Calu3 (cell line): ENCODE data around the gene NTRK1. TPM values are rescaled to one million over a fixed set of nuclear protein-coding genes. Genes with fewer than 3 reads are reported as not detected.
A peak's percentile ranks its signal among the peaks of the same experiment; 100 is the strongest.

Experiments used
- BruUV-seq: library from RNA; stranded (reverse); fragments of 400-500 nt; replicated peaks from 2 replicates; lab custom pipeline; 2021; lab: Mats Ljungman, UMichigan
- CTCF ChIA-PET: fragments of 300-600 bp; sonication (Branson Sonifier 250); formaldehyde crosslinking; loops from one replicate; lab custom pipeline; 2022; ENCODE audit warnings: antibody characterized with exemption; lab: Charles Lee
- DNase-seq: peaks from one replicate; pipeline ENCODE4 v3.0.0; 2022
- H3K27ac Mint-ChIP-seq: one replicate; pipeline ENCODE4 v1.8.0; 2022; ENCODE audit warnings: mixed read lengths; ENCODE audit not compliant: unreplicated experiment
- H3K27me3 Mint-ChIP-seq: one replicate; pipeline ENCODE4 v1.8.0; 2022; ENCODE audit warnings: mixed read lengths; ENCODE audit not compliant: unreplicated experiment
- H3K36me3 Mint-ChIP-seq: one replicate; pipeline ENCODE4 v1.8.0; 2022; ENCODE audit warnings: mild to moderate bottlenecking, moderate library complexity, mixed read lengths; ENCODE audit not compliant: insufficient read depth, unreplicated experiment
- H3K4me1 Mint-ChIP-seq: one replicate; pipeline ENCODE4 v1.8.0; 2022; ENCODE audit warnings: mild to moderate bottlenecking, low read depth, mixed read lengths; ENCODE audit not compliant: unreplicated experiment
- H3K4me3 Mint-ChIP-seq: one replicate; pipeline ENCODE4 v1.8.0; 2022; ENCODE audit warnings: mild to moderate bottlenecking, low read depth, moderate library complexity, mixed read lengths; ENCODE audit not compliant: unreplicated experiment
- H3K9me3 Mint-ChIP-seq: one replicate; pipeline ENCODE4 v1.8.0; 2022; ENCODE audit warnings: low read depth, mixed read lengths; ENCODE audit not compliant: unreplicated experiment
- CTCF ChIP-seq: fragments of 200-600 bp; IDR thresholded peaks from one replicate; pipeline ENCODE4 v1.8.0; 2022; ENCODE audit warnings: antibody characterized with exemption; ENCODE audit not compliant: unreplicated experiment
- intact Hi-C: fragments of 100-400 bp; cut with micrococcal nuclease; formaldehyde crosslinking; loops from one replicate; pipeline ENCODE4 v1.10.0; 2022; ENCODE audit not compliant: unreplicated experiment
- total RNA-seq: library from RNA; stranded (reverse); gene quantifications from 2 replicates; pipeline ENCODE4 v1.2.3, GENCODE V29; 2022

NTRK1 gene
- total RNA-seq, 1 experiment from 2014 or later, result not detected

DNA sequence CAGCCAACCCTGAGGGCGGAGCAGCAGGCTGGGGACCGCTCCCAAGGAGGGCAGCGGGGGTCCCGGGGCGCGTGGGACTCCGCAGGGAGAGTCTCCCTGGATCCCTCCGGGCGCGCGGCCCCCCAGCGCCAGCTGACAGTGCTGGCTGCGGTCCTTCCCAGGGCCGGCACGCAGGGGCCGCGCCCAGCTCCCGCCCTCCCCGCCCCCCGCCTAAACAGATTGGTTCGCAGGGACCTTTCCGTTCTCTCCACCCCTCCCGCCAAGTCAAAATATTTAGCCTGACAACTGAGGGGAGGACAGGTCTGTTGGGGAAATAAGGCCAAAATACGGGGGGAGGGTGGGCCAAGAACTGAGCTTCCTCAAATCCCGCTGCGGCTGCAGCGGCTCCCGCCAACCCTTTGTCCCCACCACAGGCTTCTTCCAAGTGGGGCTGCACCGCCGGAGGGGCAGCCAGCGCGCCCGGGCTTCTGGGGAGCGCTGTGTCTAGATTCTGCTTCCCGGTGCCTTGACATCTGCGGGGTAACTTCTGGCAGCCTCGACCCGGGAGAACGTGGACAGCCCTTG, 1.6 kb upstream of the NTRK1 start, which contains the start of gene INSRR:
TSS of gene INSRR (minus strand) at position 159 of the 564 bp plus-strand sequence. CDS start 496 bp downstream, outside the sequence.
- H3K9me3 Mint-ChIP-seq, result no peaks in the 10 kb centered on the region
- intact Hi-C loops, result loop anchor here (10.0 kb wide), 1 partner anchor 174 kb away; no protein-coding TSS in a partner anchor
- peak within 1 kb of the TSS; percentile 58 for H3K4me3 Mint-ChIP-seq
- peaks cover 28% of the 10 kb centered on the region for H3K4me1 Mint-ChIP-seq
- CTCF ChIA-PET, result interaction anchor here (0.7 to 3.3 kb wide), 14 partner anchors 11 to 235 kb away, joined by 3 to 49 read pairs (median 6); partner anchors contain the start of genes CRABP2, ISG20L2 and METTL25B
- no peak for TF ChIP-seq CTCF
- no peaks in the 10 kb centered on the region for H3K36me3 Mint-ChIP-seq
- no peak for DNase-seq
- BruUV-seq, result no TSS peak
- peaks cover 96% of the 10 kb centered on the region for H3K27me3 Mint-ChIP-seq
- H3K27ac Mint-ChIP-seq, result no peak within 1 kb of the TSS

DNA sequence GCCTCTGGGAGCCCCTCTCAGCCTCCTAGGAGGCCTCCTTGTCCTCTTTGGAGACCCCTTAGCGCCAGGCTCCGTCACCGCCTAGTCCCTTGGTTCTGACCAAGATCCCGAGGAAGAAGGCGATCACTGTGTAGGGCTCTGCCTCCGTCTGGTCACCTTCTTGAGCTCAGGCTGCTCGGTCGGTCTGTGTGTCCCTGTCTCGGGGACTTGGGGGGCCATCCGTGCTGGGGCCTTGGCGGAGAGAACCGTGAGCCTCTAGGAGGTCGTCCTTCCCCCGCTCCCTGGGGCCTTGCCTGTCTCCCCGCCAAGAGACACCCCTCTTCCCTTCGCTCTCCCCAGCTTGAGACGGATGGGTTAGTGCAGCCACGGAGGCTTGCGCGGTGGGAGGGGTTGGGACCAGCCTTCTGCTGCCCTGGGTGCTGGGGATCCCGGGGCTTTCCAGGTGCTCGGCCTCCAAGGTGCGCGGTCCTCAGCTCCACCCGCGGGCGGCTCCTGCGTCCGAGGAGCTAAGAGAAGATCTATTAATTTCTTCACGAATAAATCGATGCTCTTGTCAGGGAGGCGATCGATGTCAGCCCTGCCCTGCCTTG, 1.0 kb upstream of the NTRK1 start:
- CTCF ChIA-PET, result interaction anchor here (0.6 to 3.3 kb wide), 17 partner anchors 12 to 235 kb away, joined by 3 to 49 read pairs (median 5); partner anchors contain the start of genes CRABP2, ISG20L2 and METTL25B
- Mint-ChIP-seq H3K27ac (no peak overlapping the region), H3K9me3 (no peaks in the 10 kb centered on the region), H3K4me3 (peak overlapping the region; percentile 58), H3K36me3 (no peaks in the 10 kb centered on the region), H3K27me3 (peaks cover 96% of the 10 kb centered on the region), H3K4me1 (peaks cover 28% of the 10 kb centered on the region)
- TF ChIP-seq CTCF, result no peak
- DNase-seq, result peak; percentile 21
- no TSS peak for BruUV-seq
- intact Hi-C loops, result loop anchor here (1.0 to 10.0 kb wide), 3 partner anchors 62 to 175 kb away; no protein-coding TSS in a partner anchor

DNA sequence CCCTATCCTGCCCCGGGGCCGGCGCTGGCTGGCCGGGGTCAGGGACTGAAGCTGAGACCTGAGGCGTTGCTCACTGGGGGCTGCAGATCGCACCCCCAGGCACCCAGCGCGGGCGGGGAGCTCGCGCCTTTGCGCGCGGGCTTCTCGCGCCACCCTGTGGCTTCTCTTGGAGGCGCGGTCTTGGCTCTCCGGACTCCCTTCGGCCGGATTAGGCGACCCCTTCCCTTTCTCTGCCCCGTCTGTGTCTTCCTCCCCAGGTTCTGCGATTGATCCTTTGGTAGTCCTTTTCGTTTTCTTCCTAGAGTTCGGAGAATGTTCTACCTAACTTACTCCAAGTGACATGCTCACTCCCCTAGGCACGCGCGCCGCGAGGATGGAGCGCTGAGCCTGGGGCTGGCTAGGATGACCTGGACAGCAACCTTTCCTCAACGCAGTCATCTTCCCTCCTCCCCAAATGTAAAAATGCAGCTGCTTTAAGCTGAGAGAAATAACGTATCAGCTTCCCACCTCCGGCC, 495 bp upstream of the NTRK1 start:
- Mint-ChIP-seq H3K4me3 (peak overlapping the region; percentile 58), H3K9me3 (no peaks in the 10 kb centered on the region), H3K27me3 (peaks cover 96% of the 10 kb centered on the region), H3K27ac (no peak overlapping the region), H3K36me3 (no peaks in the 10 kb centered on the region), H3K4me1 (peaks cover 28% of the 10 kb centered on the region)
- peak; percentile 63 for DNase-seq
- intact Hi-C loops, result loop anchor here (1.0 to 2.0 kb wide), 2 partner anchors 63 to 133 kb away; no protein-coding TSS in a partner anchor
- TF ChIP-seq CTCF, result peak; percentile 94
- CTCF ChIA-PET, result interaction anchor here (0.6 to 3.3 kb wide), 16 partner anchors 12 to 236 kb away, joined by 3 to 49 read pairs (median 5); partner anchors contain the start of genes CRABP2, ISG20L2 and METTL25B
- no TSS peak for BruUV-seq

GRCh38 chr1:156862584-156862983, 1.9 kb downstream of the NTRK1 start:
- Mint-ChIP-seq H3K4me3 (no peak overlapping the region), H3K27ac (no peak overlapping the region), H3K36me3 (no peaks in the 10 kb centered on the region), H3K27me3 (peaks cover 82% of the 10 kb centered on the region), H3K4me1 (peaks cover 28% of the 10 kb centered on the region), H3K9me3 (no peaks in the 10 kb centered on the region)
- CTCF ChIA-PET, result interaction anchor here (0.6 to 0.7 kb wide), 2 partner anchors 18 to 167 kb away, joined by 4 to 5 read pairs; no protein-coding TSS in a partner anchor
- no peak for TF ChIP-seq CTCF
- intact Hi-C loops, result no loop called here
- DNase-seq, result no peak
- no TSS peak for BruUV-seq
